ENCODE results near the gene ATG4B. TPM values are rescaled to one million over a fixed set of nuclear protein-coding genes. Genes with fewer than 3 reads are reported as not detected.

ATG4B gene
- total and polyA plus RNA-seq, 2 experiments from 2014 or later, result 65.3 to 85.5 TPM

- Histone ChIP-seq H3K4me3 (no peak overlapping the region), H3K9ac (no peak overlapping the region), H3K79me2 (ENCODE audit: insufficient read depth) (peaks cover 47% of the 10 kb centered on the region), H3K36me3 (ENCODE audit: low read depth) (peaks cover 8% of the 10 kb centered on the region), H3K9me2 (ENCODE audit: insufficient read depth) (no peaks in the 10 kb centered on the region), H3K9me3 (ENCODE audit: low read depth) (no peaks in the 10 kb centered on the region), H3F3A (ENCODE audit: insufficient read depth) (no peaks in the 10 kb centered on the region), H3K4me2 (ENCODE audit: unreplicated experiment) (no peak overlapping the region), H3K4me1 (ENCODE audit: insufficient read depth) (no peaks in the 10 kb centered on the region), H3K27me3 (replicated peaks; ENCODE audit: insufficient read depth) (no peaks in the 10 kb centered on the region), H4K20me1 (ENCODE audit: insufficient read depth) (no peaks in the 10 kb centered on the region), H2AFZ (no peak overlapping the region), H3K27ac (no peak overlapping the region)
- no peak for TF ChIP-seq EZH2 (IDR thresholded peaks at IDR 0.05; ENCODE audit: insufficient read depth, poor library complexity, severe bottlenecking)
- TF ChIP-seq EZH2phosphoT487 (IDR thresholded peaks at IDR 0.05; ENCODE audit: insufficient read depth, low read depth), result no peak
- in situ Hi-C loops (cut with MboI), result no loop called here
- DNase-seq, result no peak
- 94% methylated on average over 12 to 13 of the region's 13 CpGs for WGBS, 2 experiments (ENCODE audit: low coverage in 1 of 2, low lambda C conversion rate in 2 of 2, missing lambda C conversion rate in 2 of 2)
Observed at GRCh38 chr2:241653210-241653750, 15.8 kb downstream of the ATG4B start.

- Histone ChIP-seq H2AFZ (no peak overlapping the region), H3F3A (ENCODE audit: insufficient read depth) (no peaks in the 10 kb centered on the region), H3K79me2 (ENCODE audit: insufficient read depth) (peaks cover 35% of the 10 kb centered on the region), H3K4me2 (ENCODE audit: unreplicated experiment) (no peak overlapping the region), H3K9me3 (ENCODE audit: low read depth) (no peaks in the 10 kb centered on the region), H3K4me3 (no peak overlapping the region), H3K9me2 (ENCODE audit: insufficient read depth) (no peaks in the 10 kb centered on the region), H4K20me1 (ENCODE audit: insufficient read depth) (no peaks in the 10 kb centered on the region), H3K36me3 (ENCODE audit: low read depth) (peaks cover 9% of the 10 kb centered on the region), H3K27ac (no peak overlapping the region), H3K4me1 (ENCODE audit: insufficient read depth) (no peaks in the 10 kb centered on the region), H3K27me3 (replicated peaks; ENCODE audit: insufficient read depth) (no peaks in the 10 kb centered on the region), H3K9ac (no peak overlapping the region)
- in situ Hi-C loops (cut with MboI), result no loop called here
- WGBS, 2 experiments (ENCODE audit: low coverage in 1 of 2, low lambda C conversion rate in 2 of 2, missing lambda C conversion rate in 2 of 2), result 88 to 90% methylated on average over 9 to 12 of the region's 12 CpGs
- no peak for DNase-seq
- TF ChIP-seq EZH2phosphoT487 (IDR thresholded peaks at IDR 0.05; ENCODE audit: insufficient read depth, low read depth), result no peak
- TF ChIP-seq EZH2 (IDR thresholded peaks at IDR 0.05; ENCODE audit: insufficient read depth, poor library complexity, severe bottlenecking), result no peak
Observed at GRCh38 chr2:241654551-241654950, 17.1 kb downstream of the ATG4B start.

- H3K27me3 ChIP-seq (replicated peaks; ENCODE audit: insufficient read depth), result no peaks in the 10 kb centered on the region
- no peak for DNase-seq
- in situ Hi-C loops (cut with MboI), result no loop called here
- H3K4me2 ChIP-seq (ENCODE audit: unreplicated experiment), result no peak overlapping the region
- H3K79me2 ChIP-seq (ENCODE audit: insufficient read depth), result peaks cover 23% of the 10 kb centered on the region
- WGBS, 2 experiments (ENCODE audit: low coverage in 1 of 2, low lambda C conversion rate in 2 of 2, missing lambda C conversion rate in 2 of 2), result 91% methylated on average over 17 of the region's 17 CpGs
- no peak overlapping the region for H2AFZ ChIP-seq
- H3K9ac ChIP-seq, result no peak overlapping the region
- H3K27ac ChIP-seq, result no peak overlapping the region
- TF ChIP-seq EZH2phosphoT487 (IDR thresholded peaks at IDR 0.05; ENCODE audit: insufficient read depth, low read depth), result no peak
- TF ChIP-seq EZH2 (IDR thresholded peaks at IDR 0.05; ENCODE audit: insufficient read depth, poor library complexity, severe bottlenecking), result no peak
- no peaks in the 10 kb centered on the region for H3F3A ChIP-seq (ENCODE audit: insufficient read depth)
- no peaks in the 10 kb centered on the region for H3K9me2 ChIP-seq (ENCODE audit: insufficient read depth)
- H3K4me3 ChIP-seq, result no peak overlapping the region
- no peaks in the 10 kb centered on the region for H3K4me1 ChIP-seq (ENCODE audit: insufficient read depth)
- H4K20me1 ChIP-seq (ENCODE audit: insufficient read depth), result no peaks in the 10 kb centered on the region
- peaks cover 12% of the 10 kb centered on the region for H3K36me3 ChIP-seq (ENCODE audit: low read depth)
- H3K9me3 ChIP-seq (ENCODE audit: low read depth), result no peaks in the 10 kb centered on the region
Observed at GRCh38 chr2:241655516-241656189, 18.2 kb downstream of the ATG4B start.

DNA sequence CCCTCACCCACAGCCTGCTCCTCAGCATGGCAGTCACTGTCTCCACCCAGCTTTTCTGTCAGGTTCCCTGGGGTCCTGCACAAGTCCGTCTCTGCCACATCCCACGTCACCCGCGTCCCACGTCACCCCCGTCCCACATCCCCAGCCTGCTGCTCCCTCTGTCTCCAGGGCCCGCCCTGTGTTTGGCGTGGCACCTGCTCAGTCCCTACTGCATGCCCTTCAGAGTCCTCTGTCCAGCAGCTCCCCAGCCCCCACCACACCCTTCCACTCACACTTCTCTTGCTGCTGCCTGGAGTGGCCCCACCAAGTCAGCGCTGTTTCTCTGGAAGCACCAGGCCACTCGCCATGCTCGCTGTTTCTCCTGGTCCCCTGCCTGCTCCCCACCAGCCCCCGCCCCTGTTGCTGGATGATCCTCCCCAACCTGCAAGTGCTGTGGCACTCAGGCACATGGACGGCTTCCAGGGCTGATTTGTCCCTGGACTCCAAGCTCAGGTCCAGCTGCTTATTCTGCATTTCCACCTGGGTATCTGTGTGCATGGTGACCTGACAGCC lies 18.8 kb downstream of the ATG4B start:
- Histone ChIP-seq H3K4me3 (no peak overlapping the region), H3K27me3 (replicated peaks; ENCODE audit: insufficient read depth) (no peaks in the 10 kb centered on the region), H4K20me1 (ENCODE audit: insufficient read depth) (no peaks in the 10 kb centered on the region), H3K79me2 (ENCODE audit: insufficient read depth) (peaks cover 17% of the 10 kb centered on the region), H2AFZ (no peak overlapping the region), H3K9ac (no peak overlapping the region), H3K27ac (no peak overlapping the region), H3K9me2 (ENCODE audit: insufficient read depth) (no peaks in the 10 kb centered on the region), H3K4me2 (ENCODE audit: unreplicated experiment) (no peak overlapping the region), H3F3A (ENCODE audit: insufficient read depth) (no peaks in the 10 kb centered on the region), H3K9me3 (ENCODE audit: low read depth) (no peaks in the 10 kb centered on the region), H3K36me3 (ENCODE audit: low read depth) (peaks cover 12% of the 10 kb centered on the region), H3K4me1 (ENCODE audit: insufficient read depth) (no peaks in the 10 kb centered on the region)
- TF ChIP-seq EZH2 (IDR thresholded peaks at IDR 0.05; ENCODE audit: insufficient read depth, poor library complexity, severe bottlenecking), result no peak
- no peak for TF ChIP-seq EZH2phosphoT487 (IDR thresholded peaks at IDR 0.05; ENCODE audit: insufficient read depth, low read depth)
- in situ Hi-C loops (cut with MboI), result no loop called here
- WGBS, 2 experiments (ENCODE audit: low coverage in 1 of 2, low lambda C conversion rate in 2 of 2, missing lambda C conversion rate in 2 of 2), result 97 to 100% methylated on average over 9 to 13 of the region's 13 CpGs
- no peak for DNase-seq
